Measurements from ENCODE around the gene CLDN19. TPM values are rescaled to one million over a fixed set of nuclear protein-coding genes. Genes with fewer than 3 reads are reported as not detected.
A peak's percentile ranks its signal among the peaks of the same experiment; 100 is the strongest.

Gene CLDN19
- total RNA-seq, 1 experiment from 2014 or later = not detected

GRCh38 chr1:42730988-42731387 is 9.0 kb downstream of the CLDN19 start:
- H2AFZ ChIP-seq (ENCODE audit: low read depth, low read length, poor library complexity, severe bottlenecking) = no peak overlapping the region
- H3K79me2 ChIP-seq (ENCODE audit: insufficient read depth, low read length) = no peaks in the 10 kb centered on the region
- CTCF ChIA-PET = interaction anchor here (0.6 to 2.4 kb wide), 4 partner anchors 35 to 557 kb away, joined by 3 to 15 read pairs (median 6); partner anchors contain the start of gene P3H1
- peak; percentile 54; the same call in 1 of the 2 replicates for TF ChIP-seq CBX3 (IDR thresholded peaks at IDR 0.05; ENCODE audit: low read depth)
- no peak for TF ChIP-seq MAX (IDR thresholded peaks at IDR 0.05)
- TF ChIP-seq ATF3 (IDR thresholded peaks at IDR 0.05) = no peak
- TF ChIP-seq JUND (IDR thresholded peaks at IDR 0.05) = no peak
- TF ChIP-seq TCF7L2 (IDR thresholded peaks at IDR 0.05; ENCODE audit: borderline replicate concordance, extremely low read depth, insufficient read depth, insufficient read length) = no peak
- TF ChIP-seq ELF1 (IDR thresholded peaks at IDR 0.05; ENCODE audit: borderline replicate concordance, low read depth) = no peak
- no peak for TF ChIP-seq POLR2AphosphoS5 (IDR thresholded peaks at IDR 0.05; ENCODE audit: low read depth, low read length)
- TF ChIP-seq POLR2A (IDR thresholded peaks at IDR 0.05; ENCODE audit: borderline replicate concordance, extremely low read depth, insufficient read depth, insufficient read length) = no peak
- TF ChIP-seq CTCF (IDR thresholded peaks at IDR 0.05 in 2 of 3, conservative IDR thresholded peaks at IDR 0.05 in 1 of 3; ENCODE audit: borderline replicate concordance in 1 of 3, insufficient read depth in 1 of 3, low read depth in 2 of 3, low read length in 2 of 3) = peak; percentile 53 to 85 (median 58)
- TF ChIP-seq RAD21 (IDR thresholded peaks at IDR 0.05; ENCODE audit: low read depth) = peak; percentile 94
- TF ChIP-seq SRF (IDR thresholded peaks at IDR 0.05; ENCODE audit: low read depth) = no peak
- no peak for TF ChIP-seq SIN3A (IDR thresholded peaks at IDR 0.05; ENCODE audit: low read depth)
- no peak for TF ChIP-seq EZH2phosphoT487 (IDR thresholded peaks at IDR 0.05; ENCODE audit: borderline replicate concordance)
- no peak for TF ChIP-seq YY1 (IDR thresholded peaks at IDR 0.05; ENCODE audit: extremely low read depth, insufficient replicate concordance, low read depth, low read length)
- no peak for TF ChIP-seq ZBTB33 (IDR thresholded peaks at IDR 0.05; ENCODE audit: extremely low read depth, insufficient replicate concordance, low read length)
- TF ChIP-seq SP1 (IDR thresholded peaks at IDR 0.05; ENCODE audit: low read depth) = no peak
- TF ChIP-seq ZFX (IDR thresholded peaks at IDR 0.05) = no peak
- TF ChIP-seq EGR1 (IDR thresholded peaks at IDR 0.05; ENCODE audit: low read depth) = no peak
- peak; percentile 69 for TF ChIP-seq FOSL1 (IDR thresholded peaks at IDR 0.05; ENCODE audit: low read depth)
- no peaks in the 10 kb centered on the region for H3K9me2 ChIP-seq (ENCODE audit: insufficient read depth)
- ATAC-seq (peak; percentile 84), DNase-seq (ENCODE audit: low read depth, low spot score) (peak; percentile 64)
- RAD21 ChIA-PET (ENCODE audit: low non-redundant PET in 1 of 2, low total read pairs in 2 of 2, uncharacterized antibody in 2 of 2, unreplicated experiment in 2 of 2) = no interaction called here
- H3K27me3 ChIP-seq (ENCODE audit: insufficient read depth, low read length) = no peaks in the 10 kb centered on the region
- intact Hi-C loops (cut with micrococcal nuclease) = loop anchor here (2.0 to 10.0 kb wide), 4 partner anchors 152 to 584 kb away; no protein-coding TSS in a partner anchor
- H3K4me3 ChIP-seq (replicated peaks in 1 of 2; ENCODE audit: low read depth in 1 of 2, low read length in 2 of 2) = no peak overlapping the region
- peak overlapping the region; percentile 36; the same call in 1 of the 2 replicates for H3K4me2 ChIP-seq (ENCODE audit: low read length)
- no peak overlapping the region for H3K9ac ChIP-seq (ENCODE audit: low read length)
- H4K20me1 ChIP-seq (ENCODE audit: insufficient read depth) = no peaks in the 10 kb centered on the region
- no TSS peak for BruUV-seq (replicated peaks)
- peaks cover 4 to 6% of the 10 kb centered on the region in 2 experiments for H3K4me1 ChIP-seq (ENCODE audit: control insufficient read depth in 1 of 2, insufficient read depth in 2 of 2, low read length in 2 of 2)
- POLR2A ChIA-PET = no interaction called here
- H3K27ac ChIP-seq (ENCODE audit: low read depth, low read length) = no peak overlapping the region
- H3K36me3 ChIP-seq (ENCODE audit: control insufficient read depth in 1 of 2, insufficient read depth in 2 of 2, low read length in 2 of 2) = no peaks in the 10 kb centered on the region
- no peaks in the 10 kb centered on the region for H3K9me3 ChIP-seq (ENCODE audit: control insufficient read depth in 1 of 2, insufficient read depth in 1 of 2, low read depth in 1 of 2, low read length in 2 of 2)
